HepG2 (cell line): Measurements from ENCODE around the gene MGLL. TPM values are rescaled to one million over a fixed set of nuclear protein-coding genes. Genes with fewer than 3 reads are reported as not detected.

Experiments used
- ATAC-seq: fragments of 200-7000 bp; cut with Tn5 transposase; 3 replicates; pipeline ENCODE4 v1.9.1; 2020; ENCODE audit warnings: mild to moderate bottlenecking, moderate library complexity
- BruUV-seq: library from RNA; stranded (reverse); fragments of 400-500 nt; replicated peaks from 2 replicates; lab custom pipeline; 2021; lab: Mats Ljungman, UMichigan
- CTCF ChIA-PET: fragments of 300-600 bp; formaldehyde crosslinking; extraction: SDS; loops from one replicate; lab custom pipeline; 2021; ENCODE audit warnings: low total read pairs, inconsistent platforms, low intra/inter-chr PET ratio; lab: Yijun Ruan, JAX
- POLR2A ChIA-PET: fragments of 350-600 bp; sonication (Branson Sonifier 250); formaldehyde crosslinking; loops from one replicate; lab custom pipeline; 2020; ENCODE audit warnings: antibody characterized with exemption, inconsistent platforms; lab: Yijun Ruan, JAX
- DNase-seq: peaks from one replicate; pipeline ENCODE4 v3.0.0-alpha.2; 2015; ENCODE audit warnings: low spot score
- FAIRE-seq: peaks from 3 replicates; lab custom pipeline; 2011; peaks lifted over from hg19 to GRCh38; lab: Jason Lieb, UNC
- H2AFZ ChIP-seq: one replicate; pipeline ENCODE4 v1.6.1; 2011; ENCODE audit warnings: low read length, inconsistent platforms
- H3K27ac ChIP-seq: fragments of 300-600 bp; 3 replicates; pipeline ENCODE4 v1.8.0; 2011; ENCODE audit warnings: mixed run types, mild to moderate bottlenecking, mixed read lengths, low read length, inconsistent platforms; ENCODE audit not compliant: insufficient read depth; ENCODE audit errors: extremely low read length
- H3K27me3 ChIP-seq, 2 experiments: fragments of 200-600 bp in 1 of 2; 2 replicates in 1 of 2; 3 replicates in 1 of 2; pipeline versions ENCODE4 v1.6.0 to v1.8.0; 2011; ENCODE audit warnings: low read length in 2 of 2, mild to moderate bottlenecking in 2 of 2, moderate library complexity in 2 of 2, inconsistent platforms in 1 of 2; ENCODE audit not compliant: insufficient read depth in 2 of 2, control insufficient read depth in 1 of 2
- H3K36me3 ChIP-seq, 2 experiments: fragments of 200-600 bp in 1 of 2; replicated peaks in 1 of 2; 2 replicates in 1 of 2; 3 replicates in 1 of 2; pipeline versions ENCODE4 v1.5.1 to v1.8.0; 2011; ENCODE audit warnings: low read length in 2 of 2, inconsistent platforms in 1 of 2; ENCODE audit not compliant: insufficient read depth in 2 of 2, control insufficient read depth in 1 of 2
- H3K4me1 ChIP-seq: 2 replicates; pipeline ENCODE4 v1.5.1; 2012; ENCODE audit warnings: low read length, inconsistent platforms; ENCODE audit not compliant: insufficient read depth
- H3K4me2 ChIP-seq: 2 replicates; pipeline ENCODE4 v1.6.0; 2011; ENCODE audit warnings: low read depth, low read length, inconsistent platforms
- H3K4me3 ChIP-seq, 3 experiments: fragments of 200-600 bp in 1 of 3; sonication (generic), shearing (Covaris generic) in 1 of 3; replicated peaks in 1 of 3; 2 replicates each; pipeline ENCODE4 v1.5.1; 2011 to 2016; ENCODE audit warnings: low read length in 3 of 3, inconsistent platforms in 2 of 3, low read depth in 2 of 3, mild to moderate bottlenecking in 2 of 3, control low read depth in 1 of 3, mixed read lengths in 1 of 3; ENCODE audit not compliant: insufficient read depth in 1 of 3
- H3K79me2 ChIP-seq: one replicate; pipeline ENCODE4 v1.6.1; 2011; ENCODE audit warnings: low read length, inconsistent platforms; ENCODE audit not compliant: insufficient read depth
- H3K9ac ChIP-seq: 2 replicates; pipeline ENCODE4 v1.6.0; 2011; ENCODE audit warnings: mild to moderate bottlenecking, low read depth, low read length, inconsistent platforms; ENCODE audit not compliant: insufficient read depth
- H3K9me3 ChIP-seq: 2 replicates; pipeline ENCODE4 v1.5.1; 2012; ENCODE audit warnings: mild to moderate bottlenecking, low read length
- H4K20me1 ChIP-seq: 2 replicates; pipeline ENCODE4 v1.6.0; 2011; ENCODE audit warnings: inconsistent platforms, mild to moderate bottlenecking, low read length, moderate library complexity; ENCODE audit not compliant: insufficient read depth
- HDAC1 ChIP-seq: sonication (generic); formaldehyde crosslinking; IDR thresholded peaks from 2 replicates; pipeline ENCODE4 v1.5.1; 2020; ENCODE audit warnings: mild to moderate bottlenecking, missing genetic modification reagents
- MATR3 ChIP-seq: sonication (generic); formaldehyde crosslinking; IDR thresholded peaks from 2 replicates; pipeline ENCODE4 v1.4.0; 2020; ENCODE audit warnings: missing genetic modification reagents
- MBNL3 ChIP-seq: fragments of 250-450 bp; sonication (Bioruptor Pico); conservative IDR thresholded peaks from 2 replicates; pipeline ENCODE4 v1.8.0; 2022; ENCODE audit warnings: mild to moderate bottlenecking, inconsistent platforms
- MEIS1 ChIP-seq: sonication (generic); formaldehyde crosslinking; IDR thresholded peaks from 2 replicates; pipeline ENCODE4 v1.9.0; 2021; ENCODE audit warnings: mild to moderate bottlenecking, missing genetic modification reagents, moderate library complexity, borderline replicate concordance
- NFIB ChIP-seq: sonication (generic); formaldehyde crosslinking; IDR thresholded peaks from 2 replicates; pipeline ENCODE4 v1.9.0; 2021; ENCODE audit warnings: missing genetic modification reagents, mild to moderate bottlenecking, borderline replicate concordance
- NRL ChIP-seq: sonication (generic); formaldehyde crosslinking; IDR thresholded peaks from 2 replicates; pipeline ENCODE4 v1.5.0; 2020; ENCODE audit warnings: missing genetic modification reagents, mild to moderate bottlenecking, moderate library complexity, borderline replicate concordance
- WIZ ChIP-seq: sonication (generic); formaldehyde crosslinking; IDR thresholded peaks from 2 replicates; pipeline ENCODE4 v1.5.1; 2020; ENCODE audit warnings: mild to moderate bottlenecking, missing genetic modification reagents
- ZNF672 ChIP-seq: sonication (generic); formaldehyde crosslinking; IDR thresholded peaks from 2 replicates; pipeline ENCODE4 v1.8.1; 2022; ENCODE audit warnings: missing genetic modification reagents
- ZSCAN12 ChIP-seq: sonication (generic); formaldehyde crosslinking; IDR thresholded peaks from 2 replicates; pipeline ENCODE4 v1.9.0; 2021; ENCODE audit warnings: mild to moderate bottlenecking, missing genetic modification reagents
- ZSCAN9 ChIP-seq: IDR thresholded peaks from 2 replicates; pipeline ENCODE4 v1.6.1; 2016; ENCODE audit warnings: borderline replicate concordance
- WGBS: methylation state at CpG from one replicate; pipeline ENCODE4 v1.1.6; 2017; ENCODE audit warnings: low lambda C conversion rate; 5-methylcytosine and 5-hydroxymethylcytosine counted together
- in situ Hi-C: cut with HindIII; loops from 2 replicates; pipeline ENCODE4 v1.10.0; 2017; ENCODE audit warnings: low pct_unique_long_range_greater_than_20kb; ENCODE audit not compliant: extremely low pct_ligation_motif_present
- intact Hi-C: fragments of 100-400 bp; cut with micrococcal nuclease; formaldehyde crosslinking; loops from one replicate; pipeline ENCODE4 v1.10.0; 2022; ENCODE audit not compliant: unreplicated experiment
- polyA plus RNA-seq, 8 experiments: library from polyadenylated mRNA; depleted of rRNA in 3 of 8; stranded (reverse) in 7 of 8; unstranded in 1 of 8; fragments of >200 nt; fragmentation: Illumina TruSeq in 4 of 8; extraction: Trizol in 4 of 8; gene quantifications; 2 replicates each; pipeline versions ENCODE4 v1.2.1 to v1.2.3, GENCODE V29; 2011 to 2016; ENCODE audit warnings: low read depth in 4 of 8, missing spikeins in 1 of 8, mixed read lengths in 1 of 8; ENCODE audit not compliant: insufficient read depth in 1 of 8
- total RNA-seq, 5 experiments: library from RNA; depleted of rRNA; stranded (reverse); fragments of >200 nt; fragmentation: Illumina TruSeq; extraction: Trizol; gene quantifications; 2 replicates each; pipeline ENCODE4 v1.2.3, GENCODE V29; 2016; ENCODE audit warnings: low read depth in 1 of 5
- TF ChIP-seq, protein P1 (sequence below): sonication (generic); formaldehyde crosslinking; IDR thresholded peaks from 2 replicates; pipeline ENCODE4 v1.5.1; 2020; ENCODE audit warnings: missing genetic modification reagents, mild to moderate bottlenecking, borderline replicate concordance
- TF ChIP-seq, protein P2 (sequence below): sonication (generic); formaldehyde crosslinking; IDR thresholded peaks from 2 replicates; pipeline ENCODE4 v1.4.0; 2020; ENCODE audit warnings: mild to moderate bottlenecking, missing genetic modification reagents
- TF ChIP-seq, protein P3 (sequence below): sonication (generic); formaldehyde crosslinking; IDR thresholded peaks from 2 replicates; pipeline ENCODE4 v1.4.0; 2020; ENCODE audit warnings: missing genetic modification reagents, mild to moderate bottlenecking, borderline replicate concordance
- TF ChIP-seq, protein P4 (sequence below): sonication (generic); formaldehyde crosslinking; IDR thresholded peaks from 2 replicates; pipeline ENCODE4 v1.8.1; 2022; ENCODE audit warnings: low read depth, mild to moderate bottlenecking, missing genetic modification reagents

The MGLL gene
- total and polyA plus RNA-seq, 2 of the 13 experiments (the other 11 are each of a cell fraction or from before 2014, with no cell fraction given) = not detected

DNA sequence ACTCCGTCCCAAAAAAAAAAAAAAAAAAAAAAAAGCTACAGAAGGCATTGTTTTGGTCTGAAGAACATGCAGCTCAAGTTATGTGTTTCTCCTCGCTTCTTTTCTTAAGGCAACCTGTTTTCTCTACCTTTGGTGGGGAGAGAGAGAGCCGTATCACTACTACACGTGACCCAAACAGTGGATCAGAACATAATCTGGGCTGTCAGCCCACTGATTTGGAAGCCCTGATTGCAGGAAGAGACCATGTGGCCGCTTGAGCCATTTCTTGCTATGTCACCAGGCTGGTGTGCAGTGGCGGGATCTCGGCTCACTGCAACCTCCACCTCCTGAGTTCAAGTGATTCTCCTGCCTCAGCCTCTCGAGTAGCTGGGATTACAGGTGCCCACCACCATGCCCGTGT is 79.7 kb downstream of the MGLL start:
- 5% methylated on average over 6 of the region's 9 CpGs for WGBS
- no peaks in the 10 kb centered on the region for H3K9me3 ChIP-seq
- no peaks in the 10 kb centered on the region for H4K20me1 ChIP-seq
- intact Hi-C loops = no loop called here
- no peak overlapping the region for H3K9ac ChIP-seq
- H3K4me1 ChIP-seq = no peaks in the 10 kb centered on the region
- ChIA-PET CTCF (no interaction called here), POLR2A (no interaction called here)
- H3K27me3 ChIP-seq = peaks cover 3 to 42% of the 10 kb centered on the region in 2 experiments
- H3K27ac ChIP-seq = no peak overlapping the region
- no peaks in the 10 kb centered on the region for H3K36me3 ChIP-seq
- no peak overlapping the region for H3K4me3 ChIP-seq
- in situ Hi-C loops = no loop called here
- FAIRE-seq (no peak), DNase-seq (no peak)
- no peaks in the 10 kb centered on the region for H3K79me2 ChIP-seq
- BruUV-seq = no TSS peak
- no peak overlapping the region for H2AFZ ChIP-seq
- H3K4me2 ChIP-seq = no peak overlapping the region
- TF ChIP-seq, protein P1, sequence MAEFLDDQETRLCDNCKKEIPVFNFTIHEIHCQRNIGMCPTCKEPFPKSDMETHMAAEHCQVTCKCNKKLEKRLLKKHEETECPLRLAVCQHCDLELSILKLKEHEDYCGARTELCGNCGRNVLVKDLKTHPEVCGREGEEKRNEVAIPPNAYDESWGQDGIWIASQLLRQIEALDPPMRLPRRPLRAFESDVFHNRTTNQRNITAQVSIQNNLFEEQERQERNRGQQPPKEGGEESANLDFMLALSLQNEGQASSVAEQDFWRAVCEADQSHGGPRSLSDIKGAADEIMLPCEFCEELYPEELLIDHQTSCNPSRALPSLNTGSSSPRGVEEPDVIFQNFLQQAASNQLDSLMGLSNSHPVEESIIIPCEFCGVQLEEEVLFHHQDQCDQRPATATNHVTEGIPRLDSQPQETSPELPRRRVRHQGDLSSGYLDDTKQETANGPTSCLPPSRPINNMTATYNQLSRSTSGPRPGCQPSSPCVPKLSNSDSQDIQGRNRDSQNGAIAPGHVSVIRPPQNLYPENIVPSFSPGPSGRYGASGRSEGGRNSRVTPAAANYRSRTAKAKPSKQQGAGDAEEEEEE (CRISPR knock-in tag) = no peak
- TF ChIP-seq NRL (CRISPR knock-in tag) (no peak), MBNL3 (no peak), ZNF672 (CRISPR knock-in tag) (no peak), MATR3 (no peak), HDAC1 (no peak), NFIB (no peak), MEIS1 (CRISPR knock-in tag) (no peak), ZSCAN12 (CRISPR knock-in tag) (no peak), ZSCAN9 (CRISPR knock-in tag) (no peak), WIZ (CRISPR knock-in tag) (no peak)
- TF ChIP-seq, protein P2, sequence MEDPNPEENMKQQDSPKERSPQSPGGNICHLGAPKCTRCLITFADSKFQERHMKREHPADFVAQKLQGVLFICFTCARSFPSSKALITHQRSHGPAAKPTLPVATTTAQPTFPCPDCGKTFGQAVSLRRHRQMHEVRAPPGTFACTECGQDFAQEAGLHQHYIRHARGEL (CRISPR knock-in tag) = no peak
- TF ChIP-seq, protein P3, sequence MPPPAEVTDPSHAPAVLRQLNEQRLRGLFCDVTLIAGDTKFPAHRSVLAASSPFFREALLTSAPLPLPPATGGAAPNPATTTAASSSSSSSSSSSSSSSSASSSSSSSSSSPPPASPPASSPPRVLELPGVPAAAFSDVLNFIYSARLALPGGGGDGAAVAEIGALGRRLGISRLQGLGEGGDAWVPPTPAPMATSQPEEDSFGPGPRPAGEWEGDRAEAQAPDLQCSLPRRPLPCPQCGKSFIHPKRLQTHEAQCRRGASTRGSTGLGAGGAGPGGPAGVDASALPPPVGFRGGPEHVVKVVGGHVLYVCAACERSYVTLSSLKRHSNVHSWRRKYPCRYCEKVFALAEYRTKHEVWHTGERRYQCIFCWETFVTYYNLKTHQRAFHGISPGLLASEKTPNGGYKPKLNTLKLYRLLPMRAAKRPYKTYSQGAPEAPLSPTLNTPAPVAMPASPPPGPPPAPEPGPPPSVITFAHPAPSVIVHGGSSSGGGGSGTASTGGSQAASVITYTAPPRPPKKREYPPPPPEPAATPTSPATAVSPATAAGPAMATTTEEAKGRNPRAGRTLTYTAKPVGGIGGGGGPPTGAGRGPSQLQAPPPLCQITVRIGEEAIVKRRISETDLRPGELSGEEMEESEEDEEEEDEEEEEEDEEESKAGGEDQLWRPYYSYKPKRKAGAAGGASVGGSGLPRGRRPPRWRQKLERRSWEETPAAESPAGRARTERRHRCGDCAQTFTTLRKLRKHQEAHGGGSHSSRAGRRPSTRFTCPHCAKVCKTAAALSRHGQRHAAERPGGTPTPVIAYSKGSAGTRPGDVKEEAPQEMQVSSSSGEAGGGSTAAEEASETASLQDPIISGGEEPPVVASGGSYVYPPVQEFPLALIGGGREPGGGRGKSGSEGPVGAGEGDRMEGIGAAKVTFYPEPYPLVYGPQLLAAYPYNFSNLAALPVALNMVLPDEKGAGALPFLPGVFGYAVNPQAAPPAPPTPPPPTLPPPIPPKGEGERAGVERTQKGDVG (CRISPR knock-in tag) = no peak
- TF ChIP-seq, protein P4, sequence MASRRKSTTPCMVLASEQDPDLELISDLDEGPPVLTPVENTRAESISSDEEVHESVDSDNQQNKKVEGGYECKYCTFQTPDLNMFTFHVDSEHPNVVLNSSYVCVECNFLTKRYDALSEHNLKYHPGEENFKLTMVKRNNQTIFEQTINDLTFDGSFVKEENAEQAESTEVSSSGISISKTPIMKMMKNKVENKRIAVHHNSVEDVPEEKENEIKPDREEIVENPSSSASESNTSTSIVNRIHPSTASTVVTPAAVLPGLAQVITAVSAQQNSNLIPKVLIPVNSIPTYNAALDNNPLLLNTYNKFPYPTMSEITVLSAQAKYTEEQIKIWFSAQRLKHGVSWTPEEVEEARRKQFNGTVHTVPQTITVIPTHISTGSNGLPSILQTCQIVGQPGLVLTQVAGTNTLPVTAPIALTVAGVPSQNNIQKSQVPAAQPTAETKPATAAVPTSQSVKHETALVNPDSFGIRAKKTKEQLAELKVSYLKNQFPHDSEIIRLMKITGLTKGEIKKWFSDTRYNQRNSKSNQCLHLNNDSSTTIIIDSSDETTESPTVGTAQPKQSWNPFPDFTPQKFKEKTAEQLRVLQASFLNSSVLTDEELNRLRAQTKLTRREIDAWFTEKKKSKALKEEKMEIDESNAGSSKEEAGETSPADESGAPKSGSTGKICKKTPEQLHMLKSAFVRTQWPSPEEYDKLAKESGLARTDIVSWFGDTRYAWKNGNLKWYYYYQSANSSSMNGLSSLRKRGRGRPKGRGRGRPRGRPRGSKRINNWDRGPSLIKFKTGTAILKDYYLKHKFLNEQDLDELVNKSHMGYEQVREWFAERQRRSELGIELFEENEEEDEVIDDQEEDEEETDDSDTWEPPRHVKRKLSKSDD (CRISPR knock-in tag) = no peak
- TF ChIP-seq, all 625 proteins: peak for 0
- ATAC-seq = no peak
